NCI-H187 (cell line): ENCODE measurements around the gene ADCYAP1R1.

Experiments
- DNase-seq, 2 experiments: peaks; one replicate each; lab custom pipeline; 2025; lab: John Stamatoyannopoulos, UW

ADCYAP1R1 gene

DNA sequence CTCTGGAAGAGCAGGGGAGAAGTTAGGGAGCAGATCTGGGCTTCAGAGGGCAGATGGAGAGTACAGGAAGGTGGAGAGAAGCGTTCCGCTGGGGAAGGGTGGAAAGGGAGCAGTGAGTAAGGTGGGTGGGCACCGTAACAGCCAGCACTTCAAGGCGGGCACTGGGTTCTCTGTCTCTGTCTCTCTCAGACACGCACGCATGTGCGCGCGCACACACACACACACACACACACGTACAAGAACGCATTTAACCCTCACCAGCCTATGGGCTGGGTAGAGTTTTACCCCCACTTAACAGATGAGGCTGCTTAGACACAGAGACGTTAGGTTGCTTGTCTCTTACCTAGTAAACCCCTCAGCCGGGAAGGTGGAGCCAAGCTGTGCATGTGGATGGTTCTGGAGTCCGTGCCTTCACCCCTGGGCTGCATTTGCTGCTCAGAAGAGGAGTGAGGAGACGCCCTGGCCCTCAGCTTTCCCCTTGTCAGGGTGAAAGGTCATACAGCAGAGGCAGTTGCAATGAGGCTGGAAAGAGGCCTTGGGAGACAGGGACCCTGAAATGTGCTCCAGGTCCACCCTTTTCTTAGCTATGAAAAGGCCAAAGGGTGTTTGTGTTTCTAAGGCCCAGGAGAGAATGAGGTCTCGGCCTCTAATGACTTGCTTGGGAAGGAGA is 16.0 kb downstream of the ADCYAP1R1 start:
- no peak for DNase-seq

DNA sequence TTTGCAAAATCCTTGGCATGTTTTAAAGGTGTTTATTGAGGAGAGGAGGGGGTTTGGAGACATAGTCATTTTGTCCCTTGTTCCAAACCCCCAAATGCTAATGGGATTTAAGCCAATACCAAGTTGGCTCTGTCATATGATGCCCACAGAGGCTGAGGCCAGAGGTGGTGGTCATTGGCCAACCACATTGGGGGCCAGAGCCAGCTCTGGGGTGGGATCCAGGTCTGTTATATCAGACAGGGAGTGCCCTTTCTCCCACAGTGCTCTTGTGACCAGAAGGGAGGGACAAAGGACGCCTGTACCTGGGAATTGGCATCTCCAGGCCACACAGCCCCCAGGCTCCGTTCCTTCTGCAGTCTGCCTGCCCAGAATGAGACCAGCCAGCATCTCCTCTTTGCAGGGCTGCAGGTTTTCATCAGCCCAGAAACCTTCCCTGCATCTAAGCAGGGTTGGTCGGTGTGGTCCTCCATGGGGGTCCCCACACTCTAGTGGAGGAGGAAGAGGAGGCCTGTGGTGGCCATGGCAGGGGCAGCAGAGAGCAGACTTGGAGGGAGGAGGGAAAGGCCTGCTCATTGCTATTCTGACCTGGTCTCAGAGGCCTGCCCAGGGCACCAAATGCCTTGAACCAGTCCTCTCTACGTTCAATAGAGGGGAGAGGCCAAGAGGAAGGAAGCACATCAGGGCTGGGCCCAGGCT is 17.9 kb downstream of the ADCYAP1R1 start:
- DNase-seq, result no peak

DNA sequence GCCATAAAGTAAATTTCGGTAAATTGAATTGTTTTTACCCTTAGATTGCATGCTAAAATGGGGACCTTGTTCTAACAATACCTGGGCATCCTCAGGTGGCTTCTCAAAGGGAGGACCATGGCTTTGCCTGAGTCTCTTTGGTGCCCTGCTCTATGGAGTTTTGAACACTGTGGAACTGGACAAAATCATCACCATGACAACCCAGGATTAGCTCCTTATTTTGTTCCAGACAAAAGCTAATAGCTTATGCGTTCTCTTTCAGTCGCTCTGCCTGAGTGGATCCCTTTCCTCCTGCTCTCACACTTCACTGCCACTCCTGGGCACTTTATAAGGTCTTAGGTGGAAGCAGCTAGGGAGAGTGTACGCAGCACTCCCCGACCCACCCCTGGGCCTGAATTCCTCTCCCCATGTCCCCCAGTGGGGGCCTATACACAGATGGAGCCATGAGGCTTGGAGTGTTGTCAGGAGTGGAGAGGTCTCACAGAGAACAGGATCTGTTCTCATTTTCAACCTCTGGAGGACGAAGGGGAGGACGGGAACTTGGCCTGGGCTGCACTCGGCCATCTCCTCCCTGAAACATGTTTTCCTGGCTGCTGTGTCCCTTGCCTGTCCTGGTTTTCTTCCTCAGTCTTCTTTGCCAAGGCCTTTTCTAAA is 19.0 kb downstream of the ADCYAP1R1 start:
- no peak for DNase-seq

DNA sequence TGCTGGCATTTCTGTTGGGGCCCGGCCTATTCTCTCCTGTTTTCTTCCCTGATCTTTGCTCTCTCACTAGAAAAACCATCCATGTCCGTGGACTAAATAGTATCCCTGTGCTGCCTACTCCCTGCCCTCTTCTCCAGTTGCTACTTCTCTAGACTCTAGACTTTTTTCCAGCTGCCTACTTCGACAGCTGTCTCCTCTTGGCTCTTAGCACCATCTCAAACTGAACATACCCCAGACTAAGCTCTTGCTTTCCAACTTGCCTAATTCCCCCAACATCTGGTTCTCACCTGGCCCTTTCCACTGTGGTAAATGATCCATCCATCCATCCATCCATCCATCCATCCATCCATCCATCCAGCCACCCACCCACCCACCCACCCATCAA is 19.5 kb downstream of the ADCYAP1R1 start:
- no peak for DNase-seq

DNA sequence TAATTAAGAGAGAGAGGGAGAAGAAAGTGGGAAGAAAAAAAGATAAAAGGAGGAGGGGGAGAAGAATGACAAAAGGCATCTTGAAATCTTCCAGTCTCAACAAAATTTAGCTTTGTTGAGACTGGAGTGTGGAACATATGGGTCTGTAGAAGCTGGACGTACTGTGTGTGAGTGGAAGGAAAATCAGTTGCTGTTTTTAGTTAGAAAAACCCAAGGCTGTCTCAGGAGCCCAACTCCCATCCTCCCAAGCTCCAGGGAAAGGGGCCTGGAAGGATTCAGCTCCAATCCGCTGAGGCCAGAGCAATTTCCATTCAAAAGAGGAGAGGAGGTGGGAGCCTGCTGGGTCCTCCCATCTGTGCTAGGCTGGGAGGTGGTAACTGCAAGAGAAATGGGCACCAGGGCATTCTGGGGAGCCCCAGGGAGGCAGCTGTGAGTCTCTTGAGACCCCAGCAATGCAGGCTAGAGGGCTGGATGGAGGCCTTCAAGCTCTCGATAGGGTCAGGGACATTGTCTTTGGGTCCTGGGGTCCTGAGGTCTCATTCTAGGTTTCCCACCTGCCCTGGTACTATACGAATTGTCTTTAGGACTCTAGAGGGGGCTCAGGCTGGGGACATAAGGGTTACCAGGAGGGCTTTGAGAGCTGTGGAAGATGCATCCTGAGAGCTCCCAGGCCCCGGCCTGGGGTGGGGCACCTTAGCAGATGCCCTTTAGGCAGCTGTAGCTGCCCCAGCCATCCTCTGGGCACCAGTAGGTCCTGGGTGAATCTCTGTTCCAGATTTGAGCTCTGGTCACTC is 21.4 kb downstream of the ADCYAP1R1 start:
- no peak for DNase-seq

DNA sequence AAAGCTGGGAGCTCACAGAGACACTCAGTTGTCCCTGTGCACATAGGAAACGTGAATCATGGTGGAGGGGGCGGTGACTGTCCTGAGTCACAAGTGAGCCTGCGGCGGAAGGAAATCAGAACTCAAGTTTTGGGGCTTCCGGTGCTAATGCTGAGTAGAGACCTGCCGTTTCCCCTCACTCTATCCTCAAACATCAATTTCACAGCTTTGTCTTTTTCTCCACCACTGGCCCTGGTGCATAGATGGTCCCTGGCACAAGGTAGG is 21.9 kb downstream of the ADCYAP1R1 start:
- DNase-seq, result no peak

DNA sequence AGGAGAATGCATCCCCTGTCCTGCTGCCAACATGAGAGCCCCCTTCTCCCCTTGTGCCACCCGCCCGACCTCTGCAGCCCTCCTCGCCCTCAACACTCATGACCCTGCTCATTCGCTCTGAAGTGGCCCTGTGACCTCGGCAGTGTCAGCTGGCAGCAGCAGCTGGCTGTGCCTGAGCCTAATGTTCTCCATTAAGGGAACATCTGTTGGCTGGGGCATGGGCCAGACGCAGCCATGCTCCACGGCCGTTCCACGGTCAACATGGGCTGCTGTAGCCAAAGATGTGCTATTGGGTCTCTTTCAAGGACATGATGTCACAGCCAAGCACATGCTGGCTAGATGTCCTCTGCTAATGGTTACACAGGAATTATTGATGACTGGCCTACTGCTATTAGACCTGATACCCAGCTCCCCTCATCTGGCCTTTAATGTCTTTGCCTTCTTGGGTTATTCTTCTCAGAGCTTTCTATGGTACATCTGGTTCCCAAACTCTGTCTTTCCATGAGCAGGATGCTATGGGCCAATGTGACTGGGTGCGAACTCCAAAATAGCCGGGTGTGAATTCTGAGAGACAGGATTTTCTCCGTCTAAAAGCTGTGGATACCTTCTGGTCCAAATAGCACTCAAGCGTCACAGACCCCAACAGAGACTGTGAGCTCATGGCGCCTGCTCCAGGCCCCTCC is 22.4 kb downstream of the ADCYAP1R1 start:
- no peak for DNase-seq

DNA sequence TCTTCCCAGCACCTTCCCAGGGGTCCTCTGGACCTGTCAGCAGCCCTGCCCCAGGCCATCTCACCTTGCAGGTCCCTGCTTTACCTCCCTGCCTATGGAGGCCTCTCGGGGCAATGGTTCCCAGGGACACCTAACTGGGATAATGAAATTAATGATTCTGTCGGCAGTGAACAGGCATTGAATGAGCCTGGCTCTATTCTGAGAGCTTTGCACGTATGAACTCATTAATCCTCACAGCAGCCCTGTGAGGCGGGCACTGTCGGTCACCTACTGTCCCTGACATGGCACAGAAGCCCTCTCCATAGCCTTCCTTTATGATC is 22.9 kb downstream of the ADCYAP1R1 start:
- DNase-seq, result no peak

DNA sequence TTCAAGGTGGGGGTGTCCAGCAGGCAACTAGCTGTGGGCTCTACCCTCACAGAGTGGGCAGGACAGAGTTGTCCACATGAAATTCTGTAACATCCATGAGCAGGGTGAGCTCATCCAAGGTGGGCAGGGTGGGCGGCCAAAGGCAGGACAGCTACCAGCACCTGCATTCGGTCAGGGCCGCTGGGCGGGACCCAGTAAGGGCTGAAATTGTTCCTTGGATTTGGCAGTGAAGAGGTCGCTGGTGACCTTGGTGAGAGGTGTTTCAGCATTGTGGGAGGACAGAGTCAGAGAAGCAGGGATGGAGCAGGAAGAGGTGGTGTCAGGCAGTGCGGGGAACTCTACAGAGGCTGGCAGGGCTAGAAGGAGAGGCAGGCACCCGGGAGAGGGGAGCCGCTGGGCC is 23.9 kb downstream of the ADCYAP1R1 start:
- no peak for DNase-seq

DNA sequence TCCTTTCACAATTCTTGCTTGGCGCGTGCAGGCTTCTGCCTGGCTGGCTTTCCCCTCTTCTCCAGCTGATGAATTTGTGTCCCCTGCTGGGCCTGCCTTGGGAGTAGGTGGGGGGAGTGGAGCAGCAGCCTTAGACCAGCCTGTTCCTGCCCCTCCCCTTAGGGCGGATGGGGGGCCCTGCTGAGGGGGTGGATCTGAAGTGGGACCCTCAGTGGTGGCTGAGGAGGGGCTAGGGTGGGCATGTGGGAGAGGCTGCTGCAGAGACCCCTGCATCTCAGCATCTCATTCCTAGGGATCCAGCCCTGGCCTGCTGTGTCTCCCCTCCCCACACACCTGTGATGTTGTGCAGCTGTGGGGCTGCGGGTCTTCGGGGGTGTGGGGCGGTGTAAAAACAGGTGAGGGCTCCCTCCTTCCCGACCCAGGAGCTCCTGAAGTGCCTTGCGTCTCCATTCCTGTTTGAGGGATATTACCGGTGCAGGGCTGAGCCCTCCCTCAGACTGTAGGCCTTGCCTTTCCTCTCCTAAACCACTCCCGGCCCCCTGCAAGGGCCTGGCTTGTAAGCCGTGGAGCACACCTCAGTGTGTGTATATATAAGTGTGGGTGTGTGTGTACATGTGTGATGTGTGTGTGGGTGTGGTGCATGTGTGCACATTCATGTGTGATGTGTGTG is 24.7 kb downstream of the ADCYAP1R1 start:
- no peak for DNase-seq

DNA sequence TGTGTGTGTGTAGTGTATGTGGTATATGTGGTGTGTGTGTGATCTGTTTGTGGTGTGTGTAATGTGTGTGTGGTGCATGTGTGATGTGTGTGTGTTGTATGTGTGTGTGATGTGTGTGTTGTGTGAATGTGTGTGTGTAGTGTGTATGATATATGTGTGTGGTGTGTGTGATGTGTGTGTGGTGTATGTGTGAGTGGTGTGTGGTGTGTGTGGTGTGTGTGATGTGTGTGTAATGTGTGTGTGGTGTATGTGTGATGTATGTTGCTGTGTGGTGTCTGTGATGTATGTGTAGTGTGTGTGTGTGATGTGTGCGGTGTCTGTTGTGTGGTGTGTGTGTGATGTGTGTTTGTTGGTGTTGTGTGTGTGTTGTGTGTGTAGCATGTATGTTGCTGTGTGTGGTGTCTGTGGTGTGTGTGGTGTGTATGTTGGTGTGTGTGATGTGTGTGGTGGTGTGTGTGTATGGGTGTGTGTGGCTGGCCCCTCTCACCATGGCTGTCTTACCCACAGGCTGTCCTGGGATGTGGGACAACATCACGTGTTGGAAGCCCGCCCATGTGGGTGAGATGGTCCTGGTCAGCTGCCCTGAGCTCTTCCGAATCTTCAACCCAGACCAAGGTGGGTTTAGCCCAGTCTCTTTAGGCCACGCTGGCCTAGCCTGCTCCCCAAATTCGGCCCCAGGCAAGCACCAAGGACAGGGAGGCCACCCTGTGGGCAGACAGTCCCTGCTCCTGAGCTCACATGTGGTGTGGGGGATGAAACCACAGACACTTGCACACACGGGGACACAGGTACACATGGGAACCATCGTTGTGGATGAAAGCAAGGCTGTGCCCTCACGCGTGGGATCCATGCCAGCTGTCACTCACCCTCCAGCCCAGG is 25.6 kb downstream of the ADCYAP1R1 start:
- DNase-seq, result no peak

DNA sequence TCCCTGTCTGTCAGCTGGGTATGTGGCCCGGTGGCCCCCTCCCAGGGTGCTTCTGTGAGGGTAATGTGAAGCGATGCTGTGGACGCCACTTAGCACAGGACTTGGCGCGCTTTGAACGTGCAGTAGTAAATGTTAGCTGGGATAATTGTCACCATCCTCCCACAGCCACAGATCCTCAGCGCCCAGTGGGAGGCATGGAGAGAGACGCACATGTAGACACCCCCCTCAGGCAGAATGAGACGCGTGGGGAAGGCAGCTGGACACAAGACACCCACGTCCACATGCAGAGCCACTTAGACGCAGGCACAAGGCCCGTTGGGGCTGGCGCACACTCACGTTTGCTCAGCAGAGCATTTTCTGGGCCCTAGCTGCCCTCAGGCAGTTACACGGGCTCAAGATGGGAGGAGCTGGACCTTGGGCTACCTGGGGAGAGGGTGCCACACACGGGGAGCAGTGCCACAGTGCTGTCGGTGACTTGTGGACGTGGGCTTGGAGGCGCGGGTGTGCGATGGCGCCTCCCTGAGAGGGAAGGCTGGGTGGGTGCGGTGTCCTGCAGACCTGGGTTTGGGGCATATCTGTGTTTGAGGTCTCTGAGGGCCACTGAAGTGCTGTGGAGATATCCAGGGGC is 26.4 kb downstream of the ADCYAP1R1 start:
- DNase-seq, result no peak

DNA sequence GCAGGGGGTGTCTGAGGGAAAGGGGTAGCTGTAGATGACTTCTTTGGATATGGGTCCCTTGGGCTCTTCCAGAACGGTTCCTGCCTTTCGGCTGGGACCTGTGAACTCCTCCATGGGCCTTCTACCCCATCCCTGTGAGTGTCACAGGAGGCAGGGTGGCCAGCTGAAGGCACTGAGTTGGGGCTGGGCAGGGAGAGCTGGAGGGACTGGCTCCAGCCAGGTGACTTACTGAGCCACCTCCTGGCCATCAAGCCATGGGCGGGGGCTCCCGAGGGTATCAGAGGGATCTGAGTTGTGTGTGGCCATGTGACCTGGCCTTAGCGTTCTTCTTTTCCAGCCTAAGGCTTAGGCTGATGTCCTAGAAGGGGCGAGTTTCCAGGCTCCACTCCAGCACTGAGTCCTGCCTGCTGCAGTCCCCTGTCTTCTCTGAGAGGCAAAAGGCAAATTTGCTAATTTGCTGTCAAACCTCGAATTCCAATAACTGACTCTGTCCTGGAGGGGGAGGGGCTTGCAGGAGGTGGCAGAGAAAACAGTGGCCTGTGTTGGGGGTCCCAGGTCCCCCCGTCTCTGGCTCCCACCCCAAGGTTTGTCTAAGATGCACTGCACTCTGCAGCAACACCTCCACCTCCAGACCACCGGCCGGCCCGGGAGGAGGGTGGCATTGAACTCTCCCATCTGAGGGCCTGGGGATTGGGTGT is 27.2 kb downstream of the ADCYAP1R1 start:
- DNase-seq, result no peak

DNA sequence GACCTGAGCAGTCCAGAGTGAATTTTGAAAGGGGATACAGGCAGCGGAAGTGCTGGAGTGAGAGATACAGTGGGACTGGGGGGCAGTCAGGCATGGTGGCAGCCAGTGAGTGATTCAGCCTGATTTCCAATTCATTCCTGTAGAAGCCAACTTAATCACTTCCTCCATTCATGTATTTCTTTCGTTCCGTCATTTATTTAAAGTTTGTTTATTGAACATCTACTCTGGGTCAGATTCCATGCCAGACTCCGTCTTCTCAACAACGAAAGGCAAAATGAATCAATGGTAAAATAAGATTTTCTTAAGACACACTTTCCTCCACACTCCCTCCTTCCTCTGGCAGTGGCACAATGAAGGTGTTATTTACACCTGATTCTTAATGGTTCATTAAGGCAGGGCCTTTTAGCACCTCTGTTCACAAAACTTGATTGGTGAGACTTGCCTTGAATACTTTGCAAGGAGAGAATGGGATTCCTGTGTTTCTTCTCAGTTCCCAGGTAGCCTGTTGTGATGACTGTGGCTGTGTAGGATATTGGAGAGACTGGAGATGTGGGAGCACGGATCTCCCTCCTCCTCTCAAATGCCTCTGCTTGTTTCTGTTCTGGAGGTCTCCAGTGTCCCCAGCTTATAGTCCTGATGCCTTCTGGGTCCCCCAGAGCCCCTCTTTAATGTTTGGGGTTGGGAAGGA is 27.9 kb downstream of the ADCYAP1R1 start:
- DNase-seq, result no peak

DNA sequence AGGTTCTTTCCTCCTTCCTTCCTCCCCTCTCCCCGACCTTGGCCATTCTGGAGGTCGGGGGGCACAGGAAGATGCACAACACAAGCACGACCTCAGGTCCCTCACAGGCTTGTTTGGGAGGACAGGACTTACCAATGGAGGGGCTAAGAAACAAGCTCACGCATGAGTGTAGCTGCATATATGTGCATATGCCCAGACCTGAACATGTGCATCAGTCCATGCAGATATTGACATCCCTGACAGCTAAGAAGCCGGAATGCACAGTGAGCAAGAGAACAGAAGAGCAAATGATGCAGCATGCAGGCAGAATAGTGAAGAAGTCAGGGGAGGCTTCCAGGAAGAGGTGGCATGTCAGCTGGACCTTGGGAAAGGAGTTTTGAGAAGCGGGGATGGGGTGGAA is 28.7 kb downstream of the ADCYAP1R1 start:
- DNase-seq, result no peak

DNA sequence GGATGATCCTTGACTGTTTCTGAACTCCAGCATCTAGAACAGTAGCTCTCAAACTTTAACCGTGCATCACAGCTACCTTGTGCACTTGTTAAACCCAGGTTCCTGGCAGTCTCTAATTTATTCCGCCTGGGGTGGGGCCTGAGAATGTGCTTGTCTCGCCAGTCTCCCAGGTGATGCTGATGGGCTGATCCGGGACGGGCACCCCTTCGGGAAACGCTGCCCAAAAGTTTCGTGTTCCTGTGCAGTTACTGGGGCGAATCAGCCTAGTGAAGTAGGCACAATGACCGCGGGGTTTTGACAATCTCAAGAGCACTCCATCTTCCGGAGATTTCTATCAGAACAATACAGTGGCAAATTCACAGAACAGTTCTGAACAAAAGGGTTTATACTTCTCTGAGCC is 29.9 kb downstream of the ADCYAP1R1 start:
- DNase-seq, result no peak

DNA sequence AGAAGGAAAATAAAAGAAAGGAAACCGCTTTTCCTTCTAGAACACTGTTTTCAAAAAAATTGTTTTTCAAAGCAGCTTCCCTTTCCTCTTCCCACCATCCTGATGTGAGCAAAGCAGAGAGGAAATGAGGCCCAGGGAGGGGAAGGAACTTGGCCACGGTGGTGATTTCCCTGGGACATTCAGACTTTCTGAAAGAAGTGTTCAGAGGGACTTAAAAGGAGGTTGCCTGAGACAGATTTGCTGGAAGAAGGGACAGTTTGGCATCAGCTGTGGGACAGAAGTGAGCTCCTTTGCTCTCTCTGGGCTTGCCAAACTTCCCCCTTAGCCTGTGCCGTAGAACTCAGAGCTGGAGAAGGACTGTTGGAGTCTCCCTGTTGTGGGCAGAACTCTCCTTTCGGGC is 30.3 kb downstream of the ADCYAP1R1 start:
- no peak for DNase-seq

DNA sequence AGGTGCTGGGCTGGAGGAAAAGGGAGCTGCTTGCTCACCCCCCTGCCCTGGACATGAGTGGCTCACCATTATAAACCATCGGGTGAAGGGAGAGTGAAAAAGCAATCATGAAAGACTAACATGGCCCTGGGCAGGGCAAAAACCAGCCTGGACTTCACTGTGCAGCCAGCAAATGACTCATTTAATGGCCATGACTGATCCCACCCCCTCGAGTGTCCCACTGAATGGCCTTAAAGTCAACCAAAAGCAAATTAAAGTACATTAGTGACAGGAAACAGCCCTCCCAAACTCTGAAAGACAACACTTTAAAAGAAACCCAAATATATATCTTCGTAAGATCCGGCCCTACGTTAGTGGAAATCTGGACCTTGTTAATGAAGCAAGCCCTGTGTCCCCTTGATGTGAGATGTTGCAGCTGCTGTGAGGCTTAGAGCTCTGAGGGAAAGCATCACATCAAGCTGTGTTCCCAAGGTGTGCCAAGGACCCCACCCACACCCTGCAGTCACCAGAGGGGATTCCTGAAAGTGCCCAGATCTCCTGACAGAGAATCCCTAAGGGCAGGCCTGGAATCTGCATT is 31.2 kb downstream of the ADCYAP1R1 start:
- no peak for DNase-seq

DNA sequence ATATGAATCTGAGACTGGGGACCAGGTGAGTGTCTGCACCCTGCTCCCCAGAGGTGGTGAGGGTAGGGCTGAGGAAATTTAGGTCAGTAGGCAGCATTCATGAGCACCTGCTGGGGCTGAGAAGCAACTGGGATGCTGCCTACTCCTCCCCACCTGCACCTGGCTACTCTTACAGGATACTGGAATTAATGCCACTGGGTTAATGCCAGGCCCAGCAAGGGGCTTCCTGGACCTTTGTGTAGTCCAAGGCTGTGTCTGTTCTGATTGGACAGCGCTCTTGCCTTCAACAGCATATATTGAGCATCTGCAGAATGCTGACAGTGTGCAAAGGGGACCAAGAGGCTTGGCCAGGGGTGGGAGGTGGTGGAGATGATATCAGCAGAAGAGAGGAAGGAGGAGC is 32.1 kb downstream of the ADCYAP1R1 start:
- DNase-seq, result no peak
